ENCODE results near the gene ZNRD2.

ZNRD2 gene

GRCh38 chr11:65536412-65537295, 33.6 kb upstream of the ZNRD2 start:
- no peak for TF ChIP-seq CTCF (IDR thresholded peaks at IDR 0.05; ENCODE audit: borderline replicate concordance, insufficient read depth, low read depth, low read length)

GRCh38 chr11:65537296-65537597, 33.0 kb upstream of the ZNRD2 start:
- no peak overlapping the region for H3K4me3 ChIP-seq (ENCODE audit: low read depth, low read length)
- TF ChIP-seq CTCF (IDR thresholded peaks at IDR 0.05; ENCODE audit: borderline replicate concordance, insufficient read depth, low read depth, low read length): no peak

More at GRCh38 chr11:65536412-65537295, 33.6 kb upstream of the ZNRD2 start:
- no peak overlapping the region for H3K4me3 ChIP-seq (ENCODE audit: low read depth, low read length)

- H3K4me3 ChIP-seq (ENCODE audit: low read depth, low read length): no peak overlapping the region
- no peak for TF ChIP-seq CTCF (IDR thresholded peaks at IDR 0.05; ENCODE audit: borderline replicate concordance, insufficient read depth, low read depth, low read length)
Observed at GRCh38 chr11:65537620-65538231, 32.6 kb upstream of the ZNRD2 start.

GRCh38 chr11:65538232-65538914, 31.9 kb upstream of the ZNRD2 start:
- no peak for TF ChIP-seq CTCF (IDR thresholded peaks at IDR 0.05; ENCODE audit: borderline replicate concordance, insufficient read depth, low read depth, low read length)
- H3K4me3 ChIP-seq (ENCODE audit: low read depth, low read length): no peak overlapping the region

- no peak for TF ChIP-seq CTCF (IDR thresholded peaks at IDR 0.05; ENCODE audit: borderline replicate concordance, insufficient read depth, low read depth, low read length)
- H3K4me3 ChIP-seq (ENCODE audit: low read depth, low read length): no peak overlapping the region
Observed at GRCh38 chr11:65538915-65539743, 31.1 kb upstream of the ZNRD2 start.

- TF ChIP-seq CTCF (IDR thresholded peaks at IDR 0.05; ENCODE audit: borderline replicate concordance, insufficient read depth, low read depth, low read length): no peak
Observed at GRCh38 chr11:65539744-65540289, 30.5 kb upstream of the ZNRD2 start.

More at GRCh38 chr11:65539744-65540289, 30.5 kb upstream of the ZNRD2 start:
- H3K4me3 ChIP-seq (ENCODE audit: low read depth, low read length): peak overlapping the region; percentile 82
